Fibroblast of the aortic adventitia (primary cell): ENCODE data around the gene ATP2C2. TPM values are rescaled to one million over a fixed set of nuclear protein-coding genes. Genes with fewer than 3 reads are reported as not detected.

ENCODE experiments used
- DNase-seq: peaks from one replicate; pipeline ENCODE4 v3.0.0-alpha.2; 2010; ENCODE audit warnings: low read depth
- H3K4me3 ChIP-seq: 2 replicates; pipeline ENCODE4 v1.5.1; 2011; ENCODE audit warnings: low read depth, mild to moderate bottlenecking, control low read depth, low read length, moderate library complexity
- CTCF ChIP-seq: IDR thresholded peaks from 2 replicates; pipeline ENCODE4 v1.5.1; 2011; ENCODE audit warnings: mild to moderate bottlenecking, low read length, control low read depth, inconsistent platforms; ENCODE audit not compliant: insufficient read depth
- total RNA-seq: library from RNA; depleted of rRNA; stranded (reverse); fragments of >200 nt; gene quantifications from 2 replicates; pipeline ENCODE4 v1.2.3, GENCODE V29; 2012; ENCODE audit warnings: low replicate concordance

Gene ATP2C2
- total RNA-seq, 1 donor = not detected

- no peak for TF ChIP-seq CTCF
- no peak overlapping the region for H3K4me3 ChIP-seq
- DNase-seq = no peak
Observed at GRCh38 chr16:84349862-84350684, 18.3 kb upstream of the ATP2C2 start.

GRCh38 chr16:84350685-84351400, 17.5 kb upstream of the ATP2C2 start:
- DNase-seq = no peak
- TF ChIP-seq CTCF = no peak
- H3K4me3 ChIP-seq = no peak overlapping the region

GRCh38 chr16:84351630-84352029, 16.7 kb upstream of the ATP2C2 start:
- DNase-seq = no peak
- no peak for TF ChIP-seq CTCF
- no peak overlapping the region for H3K4me3 ChIP-seq

GRCh38 chr16:84354306-84354705, 14.0 kb upstream of the ATP2C2 start:
- no peak for TF ChIP-seq CTCF
- no peak for DNase-seq
- no peak overlapping the region for H3K4me3 ChIP-seq

DNA sequence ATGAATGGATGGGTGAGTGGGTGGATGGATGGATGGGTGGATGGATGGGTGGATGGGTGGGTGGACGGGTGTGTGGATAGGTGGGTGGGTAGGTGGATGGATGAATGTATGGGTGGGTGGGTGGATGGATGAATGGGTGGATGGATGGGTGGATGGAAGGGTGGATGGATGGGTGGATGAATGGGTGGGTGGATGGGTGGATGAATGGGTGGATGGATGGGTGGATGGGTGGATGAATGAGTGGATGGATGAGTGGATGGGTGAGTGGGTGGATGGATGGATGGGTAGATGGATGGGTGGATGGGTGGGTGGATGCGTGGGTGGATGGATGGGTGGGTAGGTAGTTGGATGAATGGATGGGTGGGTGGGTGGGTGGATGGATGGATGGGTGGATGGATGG, 13.2 kb upstream of the ATP2C2 start:
- no peak for TF ChIP-seq CTCF
- DNase-seq = no peak

DNA sequence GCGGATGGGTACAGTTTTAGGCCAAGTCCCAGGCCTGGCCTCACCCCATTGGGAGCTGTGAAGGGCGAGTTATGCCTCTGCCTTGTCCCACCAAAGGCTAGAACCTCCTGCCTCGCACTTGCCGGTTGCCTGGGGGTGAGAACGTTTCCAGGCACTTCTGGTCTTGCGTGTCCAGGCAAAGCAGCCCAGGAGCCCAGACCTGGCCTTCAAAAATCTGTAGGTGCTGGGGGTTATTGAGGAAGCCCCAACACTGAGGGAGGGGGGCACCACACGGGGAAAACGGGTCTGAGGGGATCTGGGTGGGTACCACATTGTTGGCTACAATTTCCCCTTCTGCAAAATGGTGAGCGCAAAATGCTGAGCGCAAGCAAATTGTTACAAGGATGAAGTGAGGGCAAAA, 12.2 kb upstream of the ATP2C2 start:
- no peak overlapping the region for H3K4me3 ChIP-seq
- no peak for TF ChIP-seq CTCF
- no peak for DNase-seq

More for the DNA sequence above, 13.2 kb upstream of the ATP2C2 start:
- no peak overlapping the region for H3K4me3 ChIP-seq
